ENCODE measurements around the gene LRP1B.

Gene LRP1B

DNA sequence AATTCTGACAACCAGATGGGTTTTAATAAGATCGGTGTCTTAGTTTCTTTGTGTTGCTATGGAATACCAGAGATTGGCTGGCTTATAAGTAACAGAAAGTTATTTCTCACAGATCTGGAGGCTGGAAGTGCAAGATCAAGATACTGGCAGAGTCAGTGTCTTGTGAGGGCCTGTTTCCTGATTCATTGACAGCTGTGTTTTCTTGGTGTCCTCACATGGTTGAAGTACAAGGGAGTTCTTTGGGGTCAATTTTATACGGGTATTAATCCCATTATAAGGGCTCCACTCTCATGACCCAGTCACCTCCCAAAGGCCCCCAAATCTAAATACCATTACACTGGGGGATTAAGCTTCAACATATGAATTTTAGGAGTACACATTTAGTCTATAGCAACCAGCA, 421.1 kb downstream of the LRP1B start:
- Histone ChIP-seq H4K20me1 (no peaks in the 10 kb centered on the region), H3K4me1 (no peaks in the 10 kb centered on the region), H3K9ac (no peak overlapping the region), H3K27ac (no peak overlapping the region), H3K9me3 (replicated peaks in 1 of 11) (no peaks in the 10 kb centered on the region), H3K27me3 (no peaks in the 10 kb centered on the region), H3K36me3 (no peaks in the 10 kb centered on the region), H3K4me2 (no peak overlapping the region), H3K4me3 (no peak overlapping the region)
- no peak for TF ChIP-seq Cebpa-rat (IDR thresholded peaks at IDR 0.05)

DNA sequence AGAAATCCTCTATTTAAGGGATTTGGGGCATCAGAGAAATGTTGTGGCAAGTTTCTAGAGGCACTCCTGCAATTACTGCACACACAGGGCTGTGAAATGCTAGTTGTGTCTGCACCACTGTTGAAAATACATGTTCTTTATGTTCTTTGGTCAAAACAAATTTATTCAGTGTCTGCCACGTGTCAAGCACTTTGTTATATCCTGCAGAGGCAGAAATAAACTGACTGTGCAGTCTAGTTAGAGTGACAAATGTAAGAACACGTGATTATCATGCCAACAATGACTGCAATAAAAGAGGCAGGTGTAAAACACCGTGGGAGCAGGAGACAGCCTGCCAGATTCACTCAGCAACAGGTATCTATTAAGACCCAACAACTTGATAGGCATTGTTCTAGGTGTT, 423.3 kb downstream of the LRP1B start:
- no peaks in the 10 kb centered on the region for H3K4me1 ChIP-seq
- H3K36me3 ChIP-seq, result no peaks in the 10 kb centered on the region
- TF ChIP-seq Cebpa-rat (IDR thresholded peaks at IDR 0.05), result no peak
- no peaks in the 10 kb centered on the region for H3K9me3 ChIP-seq (replicated peaks in 1 of 11)
- no peak overlapping the region for H3K4me2 ChIP-seq
- H3K9ac ChIP-seq, result no peak overlapping the region
- H3K27ac ChIP-seq, result no peak overlapping the region
- H4K20me1 ChIP-seq, result no peaks in the 10 kb centered on the region
- H3K4me3 ChIP-seq, result no peak overlapping the region
- no peaks in the 10 kb centered on the region for H3K27me3 ChIP-seq

DNA sequence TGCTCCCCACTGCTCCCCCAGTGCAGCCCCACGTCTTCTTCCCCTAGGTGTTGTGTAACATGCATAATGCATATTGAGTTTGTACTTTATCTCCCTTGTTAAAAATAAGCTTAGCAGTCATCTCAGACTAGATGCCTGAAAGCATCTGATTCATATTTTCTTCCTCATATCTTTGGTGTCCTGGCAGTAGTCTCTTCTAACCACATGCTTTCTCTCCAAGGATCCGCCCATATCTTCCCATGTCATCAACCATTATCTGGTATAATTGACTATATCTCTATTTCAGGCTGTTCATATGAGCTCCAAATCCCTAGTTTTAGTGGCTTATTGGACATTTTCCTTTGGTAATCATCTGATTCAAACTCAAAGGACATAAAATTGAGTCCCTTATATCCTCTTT, 426.3 kb downstream of the LRP1B start:
- H3K9me3 ChIP-seq (replicated peaks in 1 of 11), result no peaks in the 10 kb centered on the region
- H4K20me1 ChIP-seq, result no peaks in the 10 kb centered on the region
- no peak overlapping the region for H3K4me3 ChIP-seq
- H3K36me3 ChIP-seq, result no peaks in the 10 kb centered on the region
- H3K27ac ChIP-seq, result no peak overlapping the region
- no peak overlapping the region for H3K9ac ChIP-seq
- H3K4me1 ChIP-seq, result no peaks in the 10 kb centered on the region
- H3K4me2 ChIP-seq, result no peak overlapping the region
- no peaks in the 10 kb centered on the region for H3K27me3 ChIP-seq
- no peak for TF ChIP-seq Cebpa-rat (IDR thresholded peaks at IDR 0.05)

DNA sequence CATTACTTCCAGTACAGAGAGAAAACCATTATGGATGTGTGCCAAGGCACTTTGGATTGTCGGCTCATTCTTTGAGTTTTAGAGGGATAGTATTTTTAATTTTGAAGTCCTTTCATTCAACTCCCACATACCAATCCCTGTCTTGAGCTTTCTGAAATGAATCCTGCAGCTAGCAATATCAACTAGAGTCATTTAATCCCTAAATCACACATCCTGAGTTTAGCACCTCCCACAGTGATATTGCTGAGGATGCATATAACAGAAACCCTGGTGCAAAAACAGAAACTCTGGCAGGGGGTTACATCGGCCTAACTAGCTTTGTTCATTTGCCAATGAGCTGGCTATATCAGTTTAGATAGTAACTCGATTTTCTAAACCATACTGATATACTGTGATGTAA, 427.3 kb downstream of the LRP1B start:
- Histone ChIP-seq H3K27me3 (no peaks in the 10 kb centered on the region), H4K20me1 (no peaks in the 10 kb centered on the region), H3K9ac (no peak overlapping the region), H3K27ac (no peak overlapping the region), H3K4me3 (no peak overlapping the region), H3K4me1 (no peaks in the 10 kb centered on the region), H3K9me3 (replicated peaks in 1 of 11) (no peaks in the 10 kb centered on the region), H3K4me2 (no peak overlapping the region), H3K36me3 (no peaks in the 10 kb centered on the region)
- no peak for TF ChIP-seq Cebpa-rat (IDR thresholded peaks at IDR 0.05)

DNA sequence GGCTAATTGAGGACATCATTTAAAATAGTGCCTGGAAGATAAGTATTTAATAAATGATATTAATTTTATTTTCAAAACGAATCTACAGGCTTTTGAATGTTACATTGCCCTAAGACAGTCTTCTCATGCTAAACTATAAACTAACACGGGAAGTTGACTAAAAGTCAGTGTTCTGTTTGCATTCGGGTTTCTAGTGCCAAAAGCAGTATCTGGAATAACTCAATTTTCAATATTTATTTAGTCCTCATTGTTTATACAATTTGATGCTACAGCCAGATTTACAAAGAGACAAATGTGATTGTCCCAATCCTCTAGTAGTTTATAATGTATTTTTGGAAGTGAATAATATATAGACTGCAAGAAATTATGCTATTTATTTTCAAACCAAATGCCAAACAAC, 429.2 kb downstream of the LRP1B start:
- no peak for TF ChIP-seq Cebpa-rat (IDR thresholded peaks at IDR 0.05)
- H3K36me3 ChIP-seq, result no peaks in the 10 kb centered on the region

DNA sequence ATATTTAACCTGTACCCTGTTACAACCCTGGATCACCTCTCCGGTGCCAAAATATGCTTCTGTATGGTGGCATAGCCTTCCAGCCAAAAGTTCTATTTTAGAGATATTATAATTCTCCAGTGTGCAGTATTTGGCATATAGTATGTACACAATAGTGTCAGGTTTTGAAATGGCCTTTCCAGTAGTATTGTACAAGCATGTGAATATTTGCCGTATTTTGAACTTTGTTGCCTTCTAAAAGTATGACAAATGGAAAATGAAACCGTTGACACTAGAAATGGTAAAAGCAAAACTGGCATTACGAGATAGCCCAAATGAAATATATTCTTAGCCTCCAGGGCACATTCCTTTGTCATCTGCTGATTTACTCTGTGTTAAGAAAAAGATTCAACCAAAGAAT, 431.2 kb downstream of the LRP1B start:
- Histone ChIP-seq H3K36me3 (no peaks in the 10 kb centered on the region), H3K27me3 (no peaks in the 10 kb centered on the region), H3K27ac (no peak overlapping the region), H3K4me3 (no peak overlapping the region), H4K20me1 (no peaks in the 10 kb centered on the region), H3K4me2 (no peak overlapping the region), H3K9ac (no peak overlapping the region), H3K9me3 (replicated peaks in 1 of 11) (no peaks in the 10 kb centered on the region), H3K4me1 (no peaks in the 10 kb centered on the region)
- no peak for TF ChIP-seq Cebpa-rat (IDR thresholded peaks at IDR 0.05)

More for the DNA sequence above, 429.2 kb downstream of the LRP1B start:
- Histone ChIP-seq H3K27ac (no peak overlapping the region), H3K4me2 (no peak overlapping the region), H3K9me3 (replicated peaks in 1 of 11) (no peaks in the 10 kb centered on the region), H3K4me3 (no peak overlapping the region), H3K27me3 (no peaks in the 10 kb centered on the region), H4K20me1 (no peaks in the 10 kb centered on the region), H3K4me1 (no peaks in the 10 kb centered on the region), H3K9ac (no peak overlapping the region)

DNA sequence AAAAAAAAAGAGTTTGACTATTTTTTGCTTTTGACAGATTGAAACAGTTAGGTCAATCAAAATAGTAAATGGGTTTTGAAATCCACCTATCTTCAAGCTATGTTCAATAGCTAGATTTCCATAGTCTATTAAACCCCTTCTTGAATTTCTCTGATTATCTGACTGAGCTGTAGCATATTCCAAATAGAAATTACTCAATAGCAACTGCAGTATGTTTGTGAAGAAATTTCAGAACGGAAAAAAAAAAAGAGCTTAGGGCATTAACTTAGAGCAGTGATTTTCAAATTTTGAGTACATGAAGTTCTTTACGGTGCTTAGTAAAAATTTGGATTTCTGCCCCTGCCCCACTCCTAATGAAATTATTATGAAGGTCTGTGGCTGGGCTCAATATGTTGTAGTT, 432.3 kb downstream of the LRP1B start:
- H3K9ac ChIP-seq, result no peak overlapping the region
- H4K20me1 ChIP-seq, result no peaks in the 10 kb centered on the region
- no peak overlapping the region for H3K4me3 ChIP-seq
- H3K4me2 ChIP-seq, result no peak overlapping the region
- H3K27me3 ChIP-seq, result no peaks in the 10 kb centered on the region
- H3K4me1 ChIP-seq, result no peaks in the 10 kb centered on the region
- no peaks in the 10 kb centered on the region for H3K36me3 ChIP-seq
- no peak overlapping the region for H3K27ac ChIP-seq
- no peaks in the 10 kb centered on the region for H3K9me3 ChIP-seq (replicated peaks in 1 of 11)
- no peak for TF ChIP-seq Cebpa-rat (IDR thresholded peaks at IDR 0.05)

DNA sequence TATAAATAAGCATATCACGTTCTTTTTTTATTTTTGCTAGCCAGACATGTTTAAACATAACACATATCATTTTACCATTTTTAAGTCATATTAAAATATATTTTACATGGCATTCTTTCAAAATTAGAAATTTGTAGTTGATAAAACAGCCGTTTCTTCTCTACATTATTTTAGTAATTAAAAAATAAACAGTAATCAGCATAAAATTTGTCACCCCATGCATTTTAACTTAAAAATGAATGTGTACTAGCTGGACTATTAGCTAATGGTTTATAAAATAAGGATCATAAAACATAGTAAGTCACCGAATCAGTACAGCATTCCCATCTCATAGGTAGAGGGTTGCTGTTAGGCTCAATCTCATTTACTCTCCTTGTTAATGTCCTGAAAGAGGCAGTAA, 433.8 kb downstream of the LRP1B start:
- H3K36me3 ChIP-seq, result no peaks in the 10 kb centered on the region
- no peak overlapping the region for H3K4me3 ChIP-seq
- H3K27ac ChIP-seq, result no peak overlapping the region
- no peak overlapping the region for H3K9ac ChIP-seq
- no peak for TF ChIP-seq Cebpa-rat (IDR thresholded peaks at IDR 0.05)
- no peak overlapping the region for H3K4me2 ChIP-seq
- H3K27me3 ChIP-seq, result no peaks in the 10 kb centered on the region
- no peaks in the 10 kb centered on the region for H3K9me3 ChIP-seq (replicated peaks in 1 of 11)
- H3K4me1 ChIP-seq, result no peaks in the 10 kb centered on the region
- H4K20me1 ChIP-seq, result no peaks in the 10 kb centered on the region

DNA sequence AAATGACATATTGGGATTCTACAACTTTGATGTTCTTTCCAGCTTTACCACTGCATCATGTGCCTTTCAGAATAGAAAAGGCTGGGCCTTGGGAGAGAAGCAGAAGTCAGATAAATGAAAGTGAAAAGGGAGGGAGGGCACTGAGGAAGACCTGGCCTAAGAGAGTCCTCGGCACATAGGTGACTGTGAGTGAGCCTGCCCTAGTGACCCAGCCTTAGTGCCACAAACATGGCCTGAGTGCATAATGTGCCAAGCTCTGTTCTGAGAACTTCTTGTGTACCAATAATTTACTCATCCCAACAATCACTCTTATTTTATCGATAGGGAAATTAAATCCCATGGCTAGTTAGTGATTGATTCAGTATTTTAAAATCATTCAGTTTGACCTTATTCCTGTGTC, 436.6 kb downstream of the LRP1B start:
- TF ChIP-seq Cebpa-rat (IDR thresholded peaks at IDR 0.05), result no peak
- Histone ChIP-seq H3K4me3 (no peak overlapping the region), H3K27me3 (no peaks in the 10 kb centered on the region), H3K4me2 (no peak overlapping the region), H3K9ac (no peak overlapping the region), H3K36me3 (no peaks in the 10 kb centered on the region), H4K20me1 (no peaks in the 10 kb centered on the region), H3K9me3 (replicated peaks in 1 of 11) (no peaks in the 10 kb centered on the region), H3K27ac (no peak overlapping the region), H3K4me1 (no peaks in the 10 kb centered on the region)

DNA sequence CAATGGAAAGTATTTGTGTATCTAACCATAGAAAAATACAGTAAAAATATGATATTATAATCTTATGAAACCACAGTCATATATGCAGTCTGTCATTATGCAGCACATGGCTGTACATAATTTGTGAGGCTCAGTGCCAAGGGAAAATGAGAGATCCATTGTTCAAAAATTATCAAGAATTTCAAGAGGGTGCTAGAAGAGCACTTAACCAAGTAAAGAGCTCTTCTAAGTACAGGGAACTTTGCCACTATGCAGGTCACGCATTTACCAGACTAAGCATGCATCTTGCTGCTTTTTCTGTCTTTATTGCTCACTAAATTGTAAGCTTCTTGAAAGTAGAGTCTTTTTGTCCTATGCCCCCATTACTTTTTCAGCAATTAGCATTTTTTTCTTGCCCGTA, 438.0 kb downstream of the LRP1B start:
- no peak overlapping the region for H3K4me3 ChIP-seq
- H3K27ac ChIP-seq, result no peak overlapping the region
- H3K9ac ChIP-seq, result no peak overlapping the region
- H3K27me3 ChIP-seq, result no peaks in the 10 kb centered on the region
- H3K36me3 ChIP-seq, result no peaks in the 10 kb centered on the region
- H3K4me2 ChIP-seq, result no peak overlapping the region
- H3K9me3 ChIP-seq (replicated peaks in 1 of 11), result no peaks in the 10 kb centered on the region
- H4K20me1 ChIP-seq, result no peaks in the 10 kb centered on the region
- TF ChIP-seq Cebpa-rat (IDR thresholded peaks at IDR 0.05), result no peak
- no peaks in the 10 kb centered on the region for H3K4me1 ChIP-seq

DNA sequence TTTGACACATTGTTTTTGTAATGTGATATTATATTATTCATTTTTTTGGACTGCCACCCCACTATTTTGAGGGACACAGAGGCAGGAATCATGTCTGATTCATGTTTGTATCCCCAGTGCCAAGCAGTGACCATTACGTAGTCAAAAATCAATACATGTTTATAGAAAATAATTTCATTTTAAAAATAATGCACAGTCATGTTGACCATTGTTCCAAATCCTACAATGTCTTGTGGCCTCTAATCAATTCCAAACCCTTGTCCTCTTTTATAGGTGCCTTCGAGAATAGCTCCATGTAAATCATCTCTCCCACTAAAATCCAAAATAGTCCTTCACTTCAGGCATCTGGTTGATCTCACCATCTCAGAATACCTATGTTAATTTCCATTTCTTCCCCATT, 454.7 kb downstream of the LRP1B start:
- no peak overlapping the region for H3K9ac ChIP-seq
- TF ChIP-seq Cebpa-rat (IDR thresholded peaks at IDR 0.05), result no peak
- no peak overlapping the region for H3K4me2 ChIP-seq
- no peaks in the 10 kb centered on the region for H3K9me3 ChIP-seq (replicated peaks in 1 of 11)
- no peaks in the 10 kb centered on the region for H3K36me3 ChIP-seq
- no peak overlapping the region for H3K4me3 ChIP-seq
- no peak overlapping the region for H3K27ac ChIP-seq
- H4K20me1 ChIP-seq, result no peaks in the 10 kb centered on the region
- no peaks in the 10 kb centered on the region for H3K4me1 ChIP-seq
- H3K27me3 ChIP-seq, result no peaks in the 10 kb centered on the region

All from BLaER1 treated with 17β-estradiol and CSF1 and Interleukin-3, amounts not matched to agents 10 nM and 100 nM (cell line).